ENCODE data around the gene ACACA. TPM values are rescaled to one million over a fixed set of nuclear protein-coding genes. Genes with fewer than 3 reads are reported as not detected.

ACACA gene
- total and polyA plus RNA-seq, 2 donors (not counting 3 experiments of a cell fraction or from before 2014, with no cell fraction given), result 55.3 to 124 TPM

DNA sequence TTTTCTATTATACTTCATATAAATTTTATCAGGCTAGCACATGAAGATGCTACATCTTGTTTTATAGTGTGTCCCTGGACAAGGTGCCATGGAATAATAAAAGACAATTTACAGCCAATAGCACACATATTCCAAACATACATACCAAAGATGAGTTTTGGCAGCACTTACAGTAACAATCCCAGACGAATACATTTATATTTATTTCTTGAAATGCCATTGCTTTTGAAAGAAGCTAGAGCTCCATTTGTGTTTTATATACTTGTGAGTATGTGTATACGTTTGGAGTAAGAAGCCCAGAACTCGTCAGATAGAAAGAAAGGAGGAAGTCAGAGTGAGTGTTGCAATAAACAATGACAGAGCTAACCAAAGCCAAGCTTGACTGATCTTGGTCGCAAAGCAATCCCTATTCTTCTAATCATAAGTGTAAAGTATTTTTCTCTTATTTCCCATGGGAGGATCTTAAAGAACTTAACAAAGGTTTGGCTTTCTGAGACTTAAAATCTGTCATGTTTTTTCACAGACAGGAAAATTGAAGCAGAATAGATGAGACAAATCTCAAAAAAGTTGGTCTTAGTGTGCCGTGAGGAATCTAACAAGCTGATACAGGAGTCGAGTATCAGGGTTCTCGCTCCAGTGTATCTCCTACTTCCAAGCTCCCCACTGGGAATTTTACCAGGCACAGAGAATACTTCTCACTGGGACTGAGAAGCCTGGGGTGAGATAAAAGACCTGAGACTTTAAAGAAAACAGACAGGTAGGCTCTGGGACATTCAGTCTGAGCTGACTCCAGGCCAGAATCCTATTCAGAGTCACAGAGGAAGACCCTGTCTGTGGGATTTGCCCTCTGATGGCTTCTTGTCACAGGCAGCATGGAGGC, 282.5 kb downstream of the ACACA start:
- BruUV-seq (replicated peaks), result no TSS peak
- Histone ChIP-seq H3K4me2 (ENCODE audit: insufficient read depth, low read length) (no peak overlapping the region), H3K36me3 (ENCODE audit: control insufficient read depth in 2 of 2, extremely low read depth in 1 of 2, insufficient read depth in 2 of 2, low read length in 2 of 2) (peaks cover 15% of the 10 kb centered on the region in 2 experiments), H4K20me1 (replicated peaks; ENCODE audit: control insufficient read depth, extremely low read depth, insufficient read depth, low read length) (no peaks in the 10 kb centered on the region), H3K27me3 (ENCODE audit: control insufficient read depth in 2 of 2, insufficient read depth in 2 of 2, low read length in 2 of 2) (no peaks in the 10 kb centered on the region), H3K4me3 (replicated peaks in 1 of 3; ENCODE audit: insufficient read depth in 1 of 3, low read depth in 1 of 3, low read length in 3 of 3) (no peak overlapping the region), H2AFZ (ENCODE audit: low read depth, low read length) (no peak overlapping the region), H3K9me3 (replicated peaks; ENCODE audit: control insufficient read depth, insufficient read depth, low read length) (no peaks in the 10 kb centered on the region), H3K9me1 (replicated peaks; ENCODE audit: control insufficient read depth, extremely low read depth, insufficient read depth, low read length) (no peaks in the 10 kb centered on the region), H3K4me1 (ENCODE audit: control insufficient read depth, extremely low read depth, insufficient read depth, low read length) (no peaks in the 10 kb centered on the region), H3K79me2 (ENCODE audit: control insufficient read depth, insufficient read depth, low read length) (no peaks in the 10 kb centered on the region), H3K27ac (ENCODE audit: insufficient read depth, low read depth, low read length) (no peak overlapping the region), H3K9ac (replicated peaks; ENCODE audit: extremely low read depth, insufficient read depth, low read length) (no peak overlapping the region)
- FAIRE-seq, result no peak
- dilution Hi-C loops (cut with MboI; ENCODE audit: extremely low pct_ligation_motif_present, low sequenced_read_pairs) (no loop called here), intact Hi-C loops (cut with micrococcal nuclease) (no loop called here)
- ChIA-PET CTCF (interaction anchor here (0.8 to 2.6 kb wide), 6 partner anchors 10 to 249 kb away, joined by 3 to 14 read pairs (median 4); no protein-coding TSS in a partner anchor), POLR2A (no interaction called here)
- TF ChIP-seq, protein P1, sequence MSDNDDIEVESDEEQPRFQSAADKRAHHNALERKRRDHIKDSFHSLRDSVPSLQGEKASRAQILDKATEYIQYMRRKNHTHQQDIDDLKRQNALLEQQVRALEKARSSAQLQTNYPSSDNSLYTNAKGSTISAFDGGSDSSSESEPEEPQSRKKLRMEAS (IDR thresholded peaks at IDR 0.05; ENCODE audit: insufficient read depth, insufficient read length), result no peak
- TF ChIP-seq JUN (IDR thresholded peaks at IDR 0.05; ENCODE audit: borderline replicate concordance, insufficient read depth, insufficient read length, low read depth) (no peak), GATA2 (IDR thresholded peaks at IDR 0.05; ENCODE audit: insufficient read depth, insufficient read length, low read depth, low read length) (no peak), EZH2 (IDR thresholded peaks at IDR 0.05; ENCODE audit: borderline replicate concordance, low read depth, low read length, severe bottlenecking) (no peak), CTCF (IDR thresholded peaks at IDR 0.05; ENCODE audit: extremely low read depth in 1 of 2, insufficient read depth in 1 of 2, low read depth in 1 of 2, low read length in 2 of 2) (no peak), POLR2A (IDR thresholded peaks at IDR 0.05; ENCODE audit: low read depth, low read length) (no peak), FOS (IDR thresholded peaks at IDR 0.05; ENCODE audit: borderline replicate concordance, insufficient read depth, low read length) (no peak), POLR2AphosphoS5 (IDR thresholded peaks at IDR 0.05; ENCODE audit: insufficient read depth, low read depth, low read length) (no peak), MYC (IDR thresholded peaks at IDR 0.05; ENCODE audit: low read depth, low read length) (no peak)
- no peak for DNase-seq (ENCODE audit: low read depth, low spot score)

Data from endothelial cell of umbilical vein (primary cell).